ENCODE measurements around the gene ZNF423. TPM values are rescaled to one million over a fixed set of nuclear protein-coding genes. Genes with fewer than 3 reads are reported as not detected.
"Not testable (repeated sequence)": the region's sequence is repeated elsewhere in the genome, so short reads cannot be mapped to it uniquely, and the experiment has no call there.

ZNF423 gene
- total RNA-seq, 2 experiments from 2014 or later, result not detected

GRCh38 chr16:49883076-49884014, 27.4 kb upstream of the ZNF423 start:
- no peaks in the 10 kb centered on the region for H3K9me3 Mint-ChIP-seq
- H3K27ac Mint-ChIP-seq, result no peak overlapping the region
- peaks cover 3% of the 10 kb centered on the region for H3K27me3 Mint-ChIP-seq
- no peaks in the 10 kb centered on the region for H3K36me3 Mint-ChIP-seq (ENCODE audit: low read depth)
- POLR2A ChIA-PET, result no interaction called here
- no peak for DNase-seq
- CTCF ChIA-PET, result interaction anchor here (0.6 kb wide), 1 partner anchor 13 kb away, joined by 3 read pairs; no protein-coding TSS in a partner anchor
- H3K4me1 Mint-ChIP-seq, result no peaks in the 10 kb centered on the region
- no peak overlapping the region for H3K4me3 Mint-ChIP-seq

GRCh38 chr16:49881890-49882289, 26.0 kb upstream of the ZNF423 start:
- Mint-ChIP-seq H3K27ac (no peak overlapping the region), H3K36me3 (ENCODE audit: low read depth) (no peaks in the 10 kb centered on the region), H3K4me3 (no peak overlapping the region), H3K9me3 (no peaks in the 10 kb centered on the region), H3K4me1 (no peaks in the 10 kb centered on the region), H3K27me3 (peaks cover 15% of the 10 kb centered on the region)
- CTCF ChIA-PET, result interaction anchor here (1.3 kb wide), 1 partner anchor 10 kb away, joined by 5 read pairs; no protein-coding TSS in a partner anchor
- POLR2A ChIA-PET, result no interaction called here
- no peak for DNase-seq

DNA sequence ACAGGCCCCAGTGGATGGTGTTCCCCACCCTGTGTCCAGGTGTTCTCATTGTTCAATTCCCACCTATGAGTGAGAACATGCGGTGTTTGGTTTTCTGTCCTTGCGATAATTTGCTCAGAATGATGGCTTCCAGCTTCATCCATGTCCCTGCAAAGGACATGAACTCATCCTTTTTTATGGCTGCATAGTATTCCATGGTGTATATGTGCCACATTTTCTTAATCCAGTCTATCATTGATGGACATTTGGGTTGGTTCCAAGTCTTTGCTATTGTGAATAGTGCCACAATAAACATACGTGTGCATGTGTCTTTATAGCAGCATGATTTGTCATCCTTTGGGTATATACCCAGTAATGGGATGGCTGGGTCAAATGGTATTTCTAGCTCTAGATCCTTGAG, 22.6 kb upstream of the ZNF423 start:
- peaks cover 27% of the 10 kb centered on the region for H3K27me3 Mint-ChIP-seq
- DNase-seq; POLR2A ChIA-PET; H3K4me1 Mint-ChIP-seq; H3K36me3 Mint-ChIP-seq (ENCODE audit: low read depth); H3K4me3 Mint-ChIP-seq; H3K27ac Mint-ChIP-seq; H3K9me3 Mint-ChIP-seq: not testable (repeated sequence)
- CTCF ChIA-PET, result interaction anchor here (3.0 kb wide), 1 partner anchor 21 kb away, joined by 11 read pairs; no protein-coding TSS in a partner anchor

DNA sequence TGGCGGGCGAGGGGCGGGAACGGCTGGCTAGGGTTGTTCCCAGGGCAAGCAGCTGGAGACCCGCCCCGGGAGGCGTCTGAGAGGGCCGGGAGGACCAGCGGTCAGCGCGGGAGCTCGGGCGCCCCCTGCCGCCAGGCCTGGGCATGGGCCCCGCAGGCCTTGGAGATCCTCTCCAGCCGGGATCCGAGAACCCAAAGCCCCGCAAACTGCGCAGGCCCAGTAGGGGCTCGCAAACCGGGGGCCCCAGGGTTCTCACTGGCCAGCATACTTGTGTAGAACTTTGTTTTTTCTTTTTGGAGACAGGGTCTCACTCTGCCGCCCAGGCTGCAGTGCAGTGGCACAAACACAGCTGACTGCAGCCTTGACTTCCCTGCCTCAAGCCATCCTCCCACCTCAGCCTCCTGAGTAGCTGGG, 20.8 kb upstream of the ZNF423 start:
- CTCF ChIA-PET, result interaction anchor here (0.7 to 3.0 kb wide), 5 partner anchors 9 to 22 kb away, joined by 3 to 11 read pairs (median 3); no protein-coding TSS in a partner anchor
- H3K4me1 Mint-ChIP-seq, result no peaks in the 10 kb centered on the region
- no peak overlapping the region for H3K27ac Mint-ChIP-seq
- H3K36me3 Mint-ChIP-seq (ENCODE audit: low read depth), result no peaks in the 10 kb centered on the region
- peak; percentile 31 for DNase-seq
- H3K27me3 Mint-ChIP-seq, result peaks cover 30% of the 10 kb centered on the region
- no peaks in the 10 kb centered on the region for H3K9me3 Mint-ChIP-seq
- POLR2A ChIA-PET, result interaction anchor here (0.7 kb wide), 1 partner anchor 24 kb away, joined by 3 read pairs; no protein-coding TSS in a partner anchor
- H3K4me3 Mint-ChIP-seq, result no peak overlapping the region

DNA sequence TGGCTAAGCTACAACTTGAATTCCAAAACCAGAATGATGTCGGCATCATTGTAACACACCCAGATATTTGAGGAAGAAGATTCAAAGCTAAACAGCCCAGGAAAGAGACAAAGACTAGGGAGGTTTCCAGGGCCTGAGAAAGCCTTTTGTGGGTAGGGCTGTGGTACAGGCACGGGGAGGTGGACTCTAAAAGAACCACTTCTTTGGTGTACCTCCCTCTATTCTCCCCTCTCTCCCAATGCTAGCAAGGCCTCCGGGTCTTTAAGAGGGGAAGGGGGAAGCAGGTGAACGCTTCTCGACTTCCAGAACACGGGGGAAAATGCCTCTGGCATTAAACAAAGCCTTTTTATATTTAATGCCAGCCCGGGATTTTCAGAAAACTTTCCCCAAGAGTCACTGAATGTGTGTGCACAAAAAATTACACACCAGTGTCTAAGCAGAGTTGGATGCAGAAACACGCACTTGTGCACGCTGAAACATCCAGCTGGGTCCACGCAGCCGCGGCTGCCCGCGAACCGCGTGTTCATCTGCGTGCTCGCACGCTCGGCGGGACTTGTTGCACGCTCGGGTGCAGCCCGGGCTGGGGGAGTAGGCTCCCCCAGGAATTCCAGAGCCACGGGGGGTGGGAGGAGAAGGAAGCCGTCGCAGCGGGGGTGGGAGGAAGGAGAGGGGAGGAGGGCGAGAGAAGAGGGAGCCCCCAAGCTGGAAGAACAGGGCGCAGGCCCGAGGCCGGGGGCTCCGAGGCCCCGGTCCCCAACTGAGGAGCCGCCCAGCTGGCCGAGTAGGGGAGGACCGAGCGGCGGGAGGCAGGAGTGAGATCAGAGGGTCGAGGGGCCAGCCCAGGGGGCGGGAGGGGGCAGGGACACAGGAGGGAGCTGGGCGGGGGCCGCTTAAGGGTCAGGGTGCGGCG, 20.1 kb upstream of the ZNF423 start:
- no peaks in the 10 kb centered on the region for H3K4me1 Mint-ChIP-seq
- H3K9me3 Mint-ChIP-seq, result no peaks in the 10 kb centered on the region
- peak overlapping the region; percentile 74 for H3K27ac Mint-ChIP-seq
- peaks cover 30% of the 10 kb centered on the region for H3K27me3 Mint-ChIP-seq
- no peaks in the 10 kb centered on the region for H3K36me3 Mint-ChIP-seq (ENCODE audit: low read depth)
- ChIA-PET POLR2A (no interaction called here), CTCF (interaction anchor here (1.0 to 3.0 kb wide), 2 partner anchors 17 to 18 kb away, joined by 3 to 11 read pairs; no protein-coding TSS in a partner anchor)
- H3K4me3 Mint-ChIP-seq, result no peak overlapping the region
- DNase-seq, result no peak

- Mint-ChIP-seq H3K36me3 (ENCODE audit: low read depth) (no peaks in the 10 kb centered on the region), H3K4me3 (no peak overlapping the region), H3K4me1 (no peaks in the 10 kb centered on the region), H3K27me3 (peaks cover 30% of the 10 kb centered on the region), H3K27ac (no peak overlapping the region), H3K9me3 (no peaks in the 10 kb centered on the region)
- CTCF ChIA-PET, result interaction anchor here (1.1 kb wide), 1 partner anchor 93 kb away, joined by 3 read pairs; no protein-coding TSS in a partner anchor
- POLR2A ChIA-PET, result no interaction called here
- no peak for DNase-seq
Observed at GRCh38 chr16:49874613-49875237, 18.8 kb upstream of the ZNF423 start.

DNA sequence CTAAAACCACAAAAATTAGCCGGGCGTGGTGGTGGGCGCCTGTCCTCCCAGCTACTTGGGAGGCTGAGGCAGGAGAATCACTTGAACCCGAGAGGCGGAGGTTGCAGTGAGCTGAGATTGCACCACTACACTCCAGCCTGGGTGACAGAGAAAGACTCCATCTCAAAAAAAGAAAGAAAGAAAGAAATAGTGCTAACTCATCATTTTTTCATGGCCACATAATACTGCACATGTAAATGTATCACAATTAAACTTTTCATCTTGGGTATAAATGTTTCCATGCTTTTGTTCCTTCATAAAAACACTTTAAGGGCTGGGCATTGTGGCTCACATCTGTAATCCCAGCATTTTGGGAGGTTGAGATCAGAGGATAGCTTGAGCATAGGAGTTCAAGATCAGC, 15.9 kb upstream of the ZNF423 start:
- CTCF ChIA-PET; POLR2A ChIA-PET; H3K27ac Mint-ChIP-seq; H3K4me3 Mint-ChIP-seq; H3K9me3 Mint-ChIP-seq; DNase-seq; H3K36me3 Mint-ChIP-seq (ENCODE audit: low read depth); H3K4me1 Mint-ChIP-seq: not testable (repeated sequence)
- H3K27me3 Mint-ChIP-seq, result peaks cover 17% of the 10 kb centered on the region

DNA sequence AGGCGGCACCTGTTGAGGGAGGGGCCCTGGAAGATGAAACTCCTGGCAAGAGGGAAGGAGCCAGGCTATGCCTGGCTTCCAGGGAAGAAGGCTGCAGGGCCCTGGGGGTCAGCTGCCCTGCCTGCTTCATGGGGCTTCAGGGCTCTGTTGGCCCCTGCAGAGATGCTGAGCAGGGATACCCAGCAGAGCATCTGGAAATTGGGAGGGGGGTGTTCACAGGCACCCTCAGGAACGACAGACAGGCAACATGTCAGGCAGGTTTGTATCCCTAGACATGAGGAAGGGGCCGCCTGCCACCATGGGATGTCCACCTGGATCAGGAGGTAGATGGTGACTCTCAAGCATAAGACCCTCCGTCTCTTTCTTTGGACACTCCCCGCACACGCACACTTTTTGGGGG, 13.8 kb upstream of the ZNF423 start:
- Mint-ChIP-seq H3K9me3 (no peaks in the 10 kb centered on the region), H3K27me3 (peaks cover 7% of the 10 kb centered on the region), H3K4me3 (no peak overlapping the region), H3K4me1 (no peaks in the 10 kb centered on the region), H3K36me3 (ENCODE audit: low read depth) (no peaks in the 10 kb centered on the region), H3K27ac (no peak overlapping the region)
- no peak for DNase-seq
- POLR2A ChIA-PET, result no interaction called here
- CTCF ChIA-PET, result interaction anchor here (1.5 kb wide), 1 partner anchor 12 kb away, joined by 6 read pairs; no protein-coding TSS in a partner anchor

DNA sequence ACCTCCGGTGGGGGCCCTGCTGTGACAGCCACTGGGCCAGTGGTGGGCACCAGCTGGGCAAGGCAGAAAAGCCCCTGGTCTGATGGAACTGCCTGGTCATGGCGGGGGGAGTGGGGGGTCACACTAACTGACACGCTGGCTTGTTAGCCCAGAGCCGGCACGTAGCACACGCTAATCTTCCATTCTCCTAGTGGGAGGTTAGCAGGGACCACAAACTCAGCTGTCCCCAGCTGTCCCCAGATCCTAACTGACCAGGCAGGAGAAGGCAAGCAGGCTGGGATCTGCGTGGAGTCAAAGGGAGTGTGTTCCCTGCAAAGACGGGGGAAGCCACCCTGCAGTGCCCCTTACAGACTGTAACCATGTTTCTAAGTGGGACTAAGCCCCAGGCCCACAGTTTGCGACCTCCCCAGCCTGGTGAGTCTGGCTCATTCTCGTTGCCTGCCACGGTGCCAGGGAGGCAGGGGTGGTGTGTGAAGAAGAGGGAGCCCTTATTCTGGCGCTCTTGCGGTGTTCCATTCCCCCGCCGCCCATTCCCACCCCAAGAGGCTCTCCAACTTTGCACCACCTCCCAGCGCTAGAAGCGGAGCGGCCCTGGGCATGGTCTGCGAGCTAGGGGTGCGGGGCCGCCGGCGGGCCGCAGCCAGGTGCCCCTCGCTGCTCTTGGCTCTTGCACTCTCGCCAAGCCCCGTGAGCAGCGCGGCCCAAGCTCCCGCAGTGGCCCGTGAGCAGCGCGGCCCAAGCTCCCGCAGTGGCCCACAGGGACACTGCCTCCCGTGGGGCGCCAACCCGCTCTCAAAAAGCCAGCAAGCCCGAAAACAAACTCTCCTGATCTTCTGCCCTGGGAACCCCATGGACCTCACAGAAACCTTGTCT, 12.1 kb upstream of the ZNF423 start:
- Mint-ChIP-seq H3K4me3 (no peak overlapping the region), H3K4me1 (no peaks in the 10 kb centered on the region), H3K36me3 (ENCODE audit: low read depth) (no peaks in the 10 kb centered on the region), H3K9me3 (no peaks in the 10 kb centered on the region), H3K27me3 (peaks cover 9% of the 10 kb centered on the region), H3K27ac (no peak overlapping the region)
- ChIA-PET CTCF (interaction anchor here (1.6 kb wide), 1 partner anchor 11 kb away, joined by 6 read pairs; no protein-coding TSS in a partner anchor), POLR2A (no interaction called here)
- no peak for DNase-seq

DNA sequence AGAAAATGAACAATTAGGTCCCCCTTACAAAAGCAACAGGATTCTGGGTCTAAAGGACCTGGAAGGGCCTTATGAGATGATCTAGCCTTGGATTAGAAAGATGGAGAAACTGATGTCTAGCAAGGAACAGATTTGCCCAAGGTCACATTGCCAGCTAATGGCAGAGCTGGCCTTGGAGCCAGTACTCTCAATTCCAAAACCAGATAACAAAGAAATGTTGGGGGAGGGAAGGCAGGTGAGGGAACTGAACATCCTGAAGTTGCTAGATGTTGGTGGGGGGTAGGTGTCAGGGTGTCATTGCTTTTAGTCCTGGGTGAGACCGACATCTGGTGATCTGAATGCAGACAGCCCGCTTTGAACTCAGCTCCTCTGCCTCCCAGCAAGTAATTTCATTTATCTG, 11.3 kb upstream of the ZNF423 start:
- peaks cover 11% of the 10 kb centered on the region for H3K27me3 Mint-ChIP-seq

DNA sequence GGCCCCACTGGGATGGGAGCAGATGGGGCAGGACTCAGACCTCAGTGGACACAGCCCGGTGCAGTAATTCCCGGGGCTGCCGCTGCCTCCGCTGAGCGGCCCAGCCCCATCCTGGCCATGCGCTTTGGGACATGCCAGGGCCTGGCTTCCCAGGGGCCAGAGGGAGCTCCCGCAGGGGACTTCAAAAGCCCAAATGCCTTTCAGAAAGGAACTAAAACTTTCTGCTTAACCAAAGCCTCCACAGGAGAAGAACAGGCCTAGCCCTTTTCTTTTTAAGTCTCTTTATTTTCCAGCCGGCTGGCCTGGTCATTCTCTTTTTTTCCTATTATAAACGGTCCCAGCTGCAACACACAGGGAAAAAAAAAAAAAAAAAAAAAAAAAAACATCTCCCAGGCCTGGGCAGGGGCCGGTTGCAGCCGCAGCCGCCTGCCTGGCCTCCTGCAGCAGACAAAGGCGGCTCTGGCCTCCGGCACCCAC, 10.7 kb upstream of the ZNF423 start:
- Mint-ChIP-seq H3K27ac (no peak overlapping the region), H3K36me3 (ENCODE audit: low read depth) (no peaks in the 10 kb centered on the region), H3K9me3 (no peaks in the 10 kb centered on the region), H3K27me3 (peaks cover 16% of the 10 kb centered on the region), H3K4me1 (no peaks in the 10 kb centered on the region), H3K4me3 (no peak overlapping the region)
- CTCF ChIA-PET, result interaction anchor here (0.6 kb wide), 1 partner anchor 120 kb away, joined by 3 read pairs; no protein-coding TSS in a partner anchor
- POLR2A ChIA-PET, result no interaction called here
- no peak for DNase-seq

More for the DNA sequence above, 11.3 kb upstream of the ZNF423 start:
- no peak for DNase-seq
- no peaks in the 10 kb centered on the region for H3K36me3 Mint-ChIP-seq (ENCODE audit: low read depth)
- ChIA-PET POLR2A (no interaction called here), CTCF (no interaction called here)
- H3K27ac Mint-ChIP-seq, result no peak overlapping the region
- H3K4me3 Mint-ChIP-seq, result no peak overlapping the region
- H3K4me1 Mint-ChIP-seq, result no peaks in the 10 kb centered on the region
- H3K9me3 Mint-ChIP-seq, result no peaks in the 10 kb centered on the region
